ENCODE data around the gene CFAP20DC.

Gene CFAP20DC

GRCh38 chr3:58751235-58751634 is 298.6 kb downstream of the CFAP20DC start:
- Histone ChIP-seq H3K4me3 (ENCODE audit: low read depth, low read length) (no peak overlapping the region), H3K4me1 (ENCODE audit: control insufficient read depth, insufficient read depth, low read length) (no peaks in the 10 kb centered on the region), H3K36me3 (ENCODE audit: control insufficient read depth, insufficient read depth, low read length) (no peaks in the 10 kb centered on the region), H3K27me3 (ENCODE audit: control insufficient read depth, insufficient read depth, low read length) (no peaks in the 10 kb centered on the region), H3K9ac (ENCODE audit: low read depth, low read length) (no peak overlapping the region), H3K27ac (ENCODE audit: low read depth, low read length) (no peak overlapping the region), H3K9me3 (ENCODE audit: control insufficient read depth, insufficient read depth, low read length) (no peaks in the 10 kb centered on the region)

GRCh38 chr3:58749948-58750347 is 299.9 kb downstream of the CFAP20DC start:
- H3K4me3 ChIP-seq (ENCODE audit: low read depth, low read length) = no peak overlapping the region
- no peak overlapping the region for H3K27ac ChIP-seq (ENCODE audit: low read depth, low read length)
- no peaks in the 10 kb centered on the region for H3K9me3 ChIP-seq (ENCODE audit: control insufficient read depth, insufficient read depth, low read length)
- H3K9ac ChIP-seq (ENCODE audit: low read depth, low read length) = no peak overlapping the region
- no peaks in the 10 kb centered on the region for H3K36me3 ChIP-seq (ENCODE audit: control insufficient read depth, insufficient read depth, low read length)
- H3K27me3 ChIP-seq (ENCODE audit: control insufficient read depth, insufficient read depth, low read length) = no peaks in the 10 kb centered on the region
- no peaks in the 10 kb centered on the region for H3K4me1 ChIP-seq (ENCODE audit: control insufficient read depth, insufficient read depth, low read length)

GRCh38 chr3:58748024-58748423 is 301.8 kb downstream of the CFAP20DC start:
- H3K4me1 ChIP-seq (ENCODE audit: control insufficient read depth, insufficient read depth, low read length) = no peaks in the 10 kb centered on the region
- H3K27ac ChIP-seq (ENCODE audit: low read depth, low read length) = no peak overlapping the region
- no peaks in the 10 kb centered on the region for H3K9me3 ChIP-seq (ENCODE audit: control insufficient read depth, insufficient read depth, low read length)

GRCh38 chr3:58746758-58747157 is 303.1 kb downstream of the CFAP20DC start:
- no peaks in the 10 kb centered on the region for H3K27me3 ChIP-seq (ENCODE audit: control insufficient read depth, insufficient read depth, low read length)

More at GRCh38 chr3:58748024-58748423, 301.8 kb downstream of the CFAP20DC start:
- Histone ChIP-seq H3K27me3 (ENCODE audit: control insufficient read depth, insufficient read depth, low read length) (no peaks in the 10 kb centered on the region), H3K36me3 (ENCODE audit: control insufficient read depth, insufficient read depth, low read length) (no peaks in the 10 kb centered on the region), H3K9ac (ENCODE audit: low read depth, low read length) (no peak overlapping the region), H3K4me3 (ENCODE audit: low read depth, low read length) (no peak overlapping the region)

GRCh38 chr3:58743296-58743695 is 306.5 kb downstream of the CFAP20DC start:
- Histone ChIP-seq H3K9ac (ENCODE audit: low read depth, low read length) (no peak overlapping the region), H3K27me3 (ENCODE audit: control insufficient read depth, insufficient read depth, low read length) (no peaks in the 10 kb centered on the region), H3K4me1 (ENCODE audit: control insufficient read depth, insufficient read depth, low read length) (no peaks in the 10 kb centered on the region), H3K36me3 (ENCODE audit: control insufficient read depth, insufficient read depth, low read length) (no peaks in the 10 kb centered on the region), H3K9me3 (ENCODE audit: control insufficient read depth, insufficient read depth, low read length) (no peaks in the 10 kb centered on the region), H3K27ac (ENCODE audit: low read depth, low read length) (no peak overlapping the region), H3K4me3 (ENCODE audit: low read depth, low read length) (no peak overlapping the region)

More at GRCh38 chr3:58746758-58747157, 303.1 kb downstream of the CFAP20DC start:
- no peaks in the 10 kb centered on the region for H3K9me3 ChIP-seq (ENCODE audit: control insufficient read depth, insufficient read depth, low read length)
- no peak overlapping the region for H3K4me3 ChIP-seq (ENCODE audit: low read depth, low read length)
- no peak overlapping the region for H3K9ac ChIP-seq (ENCODE audit: low read depth, low read length)
- no peaks in the 10 kb centered on the region for H3K36me3 ChIP-seq (ENCODE audit: control insufficient read depth, insufficient read depth, low read length)
- no peak overlapping the region for H3K27ac ChIP-seq (ENCODE audit: low read depth, low read length)
- no peaks in the 10 kb centered on the region for H3K4me1 ChIP-seq (ENCODE audit: control insufficient read depth, insufficient read depth, low read length)

- Histone ChIP-seq H3K27me3 (ENCODE audit: control insufficient read depth, insufficient read depth, low read length) (no peaks in the 10 kb centered on the region), H3K36me3 (ENCODE audit: control insufficient read depth, insufficient read depth, low read length) (no peaks in the 10 kb centered on the region), H3K27ac (ENCODE audit: low read depth, low read length) (no peak overlapping the region), H3K9ac (ENCODE audit: low read depth, low read length) (no peak overlapping the region), H3K4me3 (ENCODE audit: low read depth, low read length) (no peak overlapping the region), H3K9me3 (ENCODE audit: control insufficient read depth, insufficient read depth, low read length) (no peaks in the 10 kb centered on the region), H3K4me1 (ENCODE audit: control insufficient read depth, insufficient read depth, low read length) (no peaks in the 10 kb centered on the region)
Measured at GRCh38 chr3:58742239-58742638, 307.6 kb downstream of the CFAP20DC start.

GRCh38 chr3:58737644-58738043 is 312.2 kb downstream of the CFAP20DC start:
- Histone ChIP-seq H3K9me3 (ENCODE audit: control insufficient read depth, insufficient read depth, low read length) (no peaks in the 10 kb centered on the region), H3K4me1 (ENCODE audit: control insufficient read depth, insufficient read depth, low read length) (no peaks in the 10 kb centered on the region), H3K27me3 (ENCODE audit: control insufficient read depth, insufficient read depth, low read length) (no peaks in the 10 kb centered on the region), H3K27ac (ENCODE audit: low read depth, low read length) (no peak overlapping the region), H3K9ac (ENCODE audit: low read depth, low read length) (no peak overlapping the region), H3K4me3 (ENCODE audit: low read depth, low read length) (no peak overlapping the region), H3K36me3 (ENCODE audit: control insufficient read depth, insufficient read depth, low read length) (no peaks in the 10 kb centered on the region)

- H3K9ac ChIP-seq (ENCODE audit: low read depth, low read length) = no peak overlapping the region
- H3K4me3 ChIP-seq (ENCODE audit: low read depth, low read length) = no peak overlapping the region
- H3K27me3 ChIP-seq (ENCODE audit: control insufficient read depth, insufficient read depth, low read length) = no peaks in the 10 kb centered on the region
- no peaks in the 10 kb centered on the region for H3K9me3 ChIP-seq (ENCODE audit: control insufficient read depth, insufficient read depth, low read length)
- H3K4me1 ChIP-seq (ENCODE audit: control insufficient read depth, insufficient read depth, low read length) = no peaks in the 10 kb centered on the region
- no peak overlapping the region for H3K27ac ChIP-seq (ENCODE audit: low read depth, low read length)
- H3K36me3 ChIP-seq (ENCODE audit: control insufficient read depth, insufficient read depth, low read length) = no peaks in the 10 kb centered on the region
Measured at GRCh38 chr3:58731673-58732072, 318.2 kb downstream of the CFAP20DC start.

- Histone ChIP-seq H3K9me3 (ENCODE audit: control insufficient read depth, insufficient read depth, low read length) (no peaks in the 10 kb centered on the region), H3K4me1 (ENCODE audit: control insufficient read depth, insufficient read depth, low read length) (no peaks in the 10 kb centered on the region), H3K4me3 (ENCODE audit: low read depth, low read length) (no peak overlapping the region), H3K27ac (ENCODE audit: low read depth, low read length) (no peak overlapping the region), H3K27me3 (ENCODE audit: control insufficient read depth, insufficient read depth, low read length) (no peaks in the 10 kb centered on the region), H3K36me3 (ENCODE audit: control insufficient read depth, insufficient read depth, low read length) (no peaks in the 10 kb centered on the region), H3K9ac (ENCODE audit: low read depth, low read length) (no peak overlapping the region)
Measured at GRCh38 chr3:58728723-58729122, 321.1 kb downstream of the CFAP20DC start.

GRCh38 chr3:58725326-58725853 is 324.4 kb downstream of the CFAP20DC start:
- no peaks in the 10 kb centered on the region for H3K27me3 ChIP-seq (ENCODE audit: control insufficient read depth, insufficient read depth, low read length)
- no peaks in the 10 kb centered on the region for H3K9me3 ChIP-seq (ENCODE audit: control insufficient read depth, insufficient read depth, low read length)
- H3K36me3 ChIP-seq (ENCODE audit: control insufficient read depth, insufficient read depth, low read length) = no peaks in the 10 kb centered on the region
- H3K27ac ChIP-seq (ENCODE audit: low read depth, low read length) = no peak overlapping the region
- H3K4me3 ChIP-seq (ENCODE audit: low read depth, low read length) = no peak overlapping the region
- no peak overlapping the region for H3K9ac ChIP-seq (ENCODE audit: low read depth, low read length)
- H3K4me1 ChIP-seq (ENCODE audit: control insufficient read depth, insufficient read depth, low read length) = no peaks in the 10 kb centered on the region

- Histone ChIP-seq H3K9ac (ENCODE audit: low read depth, low read length) (no peak overlapping the region), H3K4me1 (ENCODE audit: control insufficient read depth, insufficient read depth, low read length) (no peaks in the 10 kb centered on the region), H3K27ac (ENCODE audit: low read depth, low read length) (no peak overlapping the region), H3K36me3 (ENCODE audit: control insufficient read depth, insufficient read depth, low read length) (no peaks in the 10 kb centered on the region), H3K4me3 (ENCODE audit: low read depth, low read length) (no peak overlapping the region), H3K9me3 (ENCODE audit: control insufficient read depth, insufficient read depth, low read length) (no peaks in the 10 kb centered on the region), H3K27me3 (ENCODE audit: control insufficient read depth, insufficient read depth, low read length) (no peaks in the 10 kb centered on the region)
Measured at GRCh38 chr3:58724336-58724735, 325.5 kb downstream of the CFAP20DC start.

GRCh38 chr3:58723173-58723572 is 326.7 kb downstream of the CFAP20DC start:
- no peak overlapping the region for H3K27ac ChIP-seq (ENCODE audit: low read depth, low read length)
- H3K4me1 ChIP-seq (ENCODE audit: control insufficient read depth, insufficient read depth, low read length) = no peaks in the 10 kb centered on the region
- H3K9ac ChIP-seq (ENCODE audit: low read depth, low read length) = no peak overlapping the region
- no peaks in the 10 kb centered on the region for H3K27me3 ChIP-seq (ENCODE audit: control insufficient read depth, insufficient read depth, low read length)
- H3K9me3 ChIP-seq (ENCODE audit: control insufficient read depth, insufficient read depth, low read length) = no peaks in the 10 kb centered on the region
- H3K4me3 ChIP-seq (ENCODE audit: low read depth, low read length) = no peak overlapping the region
- no peaks in the 10 kb centered on the region for H3K36me3 ChIP-seq (ENCODE audit: control insufficient read depth, insufficient read depth, low read length)
